GM12873 (cell line): Measurements from ENCODE around the gene OR8U1.

Experiments used
- TF ChIP-seq, protein P1 (sequence below): IDR thresholded peaks from 2 replicates; pipeline ENCODE4 v1.5.1; 2012; ENCODE audit warnings: low read depth, mild to moderate bottlenecking, moderate library complexity, low read length, control low read depth; ENCODE audit not compliant: insufficient read depth; ENCODE audit errors: missing control alignments

Gene OR8U1

DNA sequence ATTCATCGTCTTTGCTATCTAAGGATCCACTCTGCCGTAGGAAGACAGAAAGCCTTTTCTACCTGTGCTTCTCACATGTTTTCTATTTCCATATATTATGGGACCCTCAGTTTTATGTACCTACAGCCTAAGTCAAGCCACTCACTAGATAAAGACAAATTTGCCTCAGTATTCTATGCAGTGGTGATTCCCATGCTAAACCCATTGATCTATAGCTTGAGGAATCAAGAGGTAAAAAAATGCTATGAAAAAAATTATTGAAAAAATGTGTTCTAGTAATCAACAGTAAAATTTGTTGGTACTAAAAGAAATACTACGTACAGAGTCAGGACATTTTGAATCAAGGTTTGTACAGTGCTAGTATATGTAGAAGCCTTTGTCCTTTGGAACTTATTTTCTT is 19.0 kb downstream of the OR8U1 start:
- TF ChIP-seq, protein P1, sequence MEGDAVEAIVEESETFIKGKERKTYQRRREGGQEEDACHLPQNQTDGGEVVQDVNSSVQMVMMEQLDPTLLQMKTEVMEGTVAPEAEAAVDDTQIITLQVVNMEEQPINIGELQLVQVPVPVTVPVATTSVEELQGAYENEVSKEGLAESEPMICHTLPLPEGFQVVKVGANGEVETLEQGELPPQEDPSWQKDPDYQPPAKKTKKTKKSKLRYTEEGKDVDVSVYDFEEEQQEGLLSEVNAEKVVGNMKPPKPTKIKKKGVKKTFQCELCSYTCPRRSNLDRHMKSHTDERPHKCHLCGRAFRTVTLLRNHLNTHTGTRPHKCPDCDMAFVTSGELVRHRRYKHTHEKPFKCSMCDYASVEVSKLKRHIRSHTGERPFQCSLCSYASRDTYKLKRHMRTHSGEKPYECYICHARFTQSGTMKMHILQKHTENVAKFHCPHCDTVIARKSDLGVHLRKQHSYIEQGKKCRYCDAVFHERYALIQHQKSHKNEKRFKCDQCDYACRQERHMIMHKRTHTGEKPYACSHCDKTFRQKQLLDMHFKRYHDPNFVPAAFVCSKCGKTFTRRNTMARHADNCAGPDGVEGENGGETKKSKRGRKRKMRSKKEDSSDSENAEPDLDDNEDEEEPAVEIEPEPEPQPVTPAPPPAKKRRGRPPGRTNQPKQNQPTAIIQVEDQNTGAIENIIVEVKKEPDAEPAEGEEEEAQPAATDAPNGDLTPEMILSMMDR, result no peak

DNA sequence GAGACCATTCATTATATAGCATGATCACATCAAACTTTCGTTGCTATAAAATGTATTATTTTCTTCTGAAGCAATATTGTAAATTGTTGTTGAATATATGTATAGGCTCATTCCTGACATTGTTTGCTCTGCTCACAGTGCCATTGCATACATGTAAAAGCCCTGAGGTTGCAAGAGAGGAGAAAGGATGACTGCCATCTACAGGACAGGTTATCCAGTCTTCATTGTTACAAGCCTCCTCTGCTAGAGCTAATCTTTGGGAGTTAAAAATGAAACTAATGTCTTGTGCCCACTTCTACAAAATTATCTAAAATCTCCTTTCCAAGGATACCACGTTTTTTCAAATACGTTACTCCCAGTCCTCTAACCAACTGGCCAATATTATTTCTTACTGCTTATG is 20.6 kb downstream of the OR8U1 start:
- TF ChIP-seq, protein P1, result no peak

DNA sequence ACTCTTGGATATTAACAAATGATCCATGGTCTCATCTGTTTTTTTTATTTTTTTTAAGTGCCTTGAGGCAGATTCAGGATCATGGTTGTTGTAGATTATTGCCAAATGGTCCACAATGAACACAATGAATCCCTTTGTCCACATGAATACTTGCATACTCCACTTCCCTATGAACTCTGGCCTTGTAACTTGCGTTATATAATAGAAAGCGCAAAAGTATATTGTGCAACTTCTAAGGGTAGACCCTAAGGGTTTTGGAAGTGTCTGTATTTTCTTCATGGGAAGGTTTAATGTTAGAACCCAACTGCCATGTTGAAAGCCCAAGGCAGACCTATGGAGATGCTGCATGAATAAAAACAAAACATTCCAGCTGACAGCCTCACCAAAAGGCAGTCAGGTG is 29.0 kb downstream of the OR8U1 start:
- TF ChIP-seq, protein P1, result no peak

DNA sequence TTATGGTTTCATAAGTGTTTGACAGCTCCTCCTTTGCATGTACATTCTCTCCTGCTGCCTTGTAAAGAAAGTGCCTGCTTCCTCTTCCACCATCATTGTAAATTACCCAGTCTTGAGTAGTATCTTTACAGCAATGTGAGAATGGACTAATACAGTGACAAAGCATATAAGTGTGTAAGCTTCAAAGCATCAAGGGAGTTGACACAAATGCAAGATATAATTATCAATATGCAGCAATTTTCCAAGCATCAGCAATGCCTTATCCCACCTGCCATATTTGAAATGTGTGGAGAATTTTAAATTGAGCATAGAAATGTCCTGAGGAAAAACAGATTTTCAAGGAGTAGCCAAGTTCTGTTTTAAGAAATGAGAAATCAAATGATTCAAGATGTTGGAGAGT is 35.4 kb downstream of the OR8U1 start:
- TF ChIP-seq, protein P1, result no peak

DNA sequence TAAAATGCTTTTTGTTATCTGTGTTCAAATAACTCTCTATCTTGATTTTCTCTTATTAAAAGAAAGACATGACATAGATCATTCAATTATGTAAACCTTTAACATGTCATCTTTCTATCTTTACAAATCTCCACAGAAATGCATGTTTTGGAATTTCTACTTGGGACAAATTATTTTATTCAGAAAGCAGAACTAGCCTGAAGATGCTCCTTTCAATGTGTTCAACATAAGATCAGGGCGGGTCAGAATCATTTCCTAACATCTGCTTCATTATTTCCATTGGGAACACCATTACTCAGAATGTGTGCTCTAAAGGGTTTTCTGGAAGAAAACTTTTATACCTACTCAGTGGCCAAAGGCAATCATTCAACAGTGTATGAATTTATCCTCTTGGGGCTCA is 37.0 kb downstream of the OR8U1 start, which contains the start of gene OR5AL1:
Gene OR5AL1 (plus strand): TSS at position 301 of the 400 bp plus-strand sequence.
- TF ChIP-seq, protein P1, result no peak
